HG02642 (cell line): ENCODE data around the gene COX6A2.

Experiments used
- ATAC-seq: cut with Tn5 transposase; IDR thresholded peaks from one replicate; pipeline ENCODE4 v1.9.1; 2021; ENCODE audit warnings: mild to moderate bottlenecking; ENCODE audit not compliant: unreplicated experiment, poor library complexity

The COX6A2 gene

DNA sequence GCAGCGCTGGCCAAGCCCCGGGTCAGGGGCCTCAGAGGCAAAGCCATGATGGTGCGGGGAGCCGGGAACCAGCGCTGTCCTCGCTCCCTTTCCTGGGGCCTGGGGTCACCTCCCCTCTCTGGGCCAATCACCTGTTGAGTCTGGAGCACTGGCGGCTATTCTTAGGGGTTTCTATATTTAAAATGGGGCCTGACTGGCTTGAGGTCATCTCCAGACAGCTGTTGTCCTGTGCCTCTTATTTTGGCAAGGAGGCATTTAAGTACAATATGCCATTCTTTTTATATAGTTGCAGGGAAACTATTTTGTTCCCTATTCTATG lies at the start of gene COX6A2:
TSS of gene COX6A2 (minus strand) at position 82 of the 319 bp plus-strand sequence. CDS start at position 47, 35 bp downstream.
- no peak for ATAC-seq

DNA sequence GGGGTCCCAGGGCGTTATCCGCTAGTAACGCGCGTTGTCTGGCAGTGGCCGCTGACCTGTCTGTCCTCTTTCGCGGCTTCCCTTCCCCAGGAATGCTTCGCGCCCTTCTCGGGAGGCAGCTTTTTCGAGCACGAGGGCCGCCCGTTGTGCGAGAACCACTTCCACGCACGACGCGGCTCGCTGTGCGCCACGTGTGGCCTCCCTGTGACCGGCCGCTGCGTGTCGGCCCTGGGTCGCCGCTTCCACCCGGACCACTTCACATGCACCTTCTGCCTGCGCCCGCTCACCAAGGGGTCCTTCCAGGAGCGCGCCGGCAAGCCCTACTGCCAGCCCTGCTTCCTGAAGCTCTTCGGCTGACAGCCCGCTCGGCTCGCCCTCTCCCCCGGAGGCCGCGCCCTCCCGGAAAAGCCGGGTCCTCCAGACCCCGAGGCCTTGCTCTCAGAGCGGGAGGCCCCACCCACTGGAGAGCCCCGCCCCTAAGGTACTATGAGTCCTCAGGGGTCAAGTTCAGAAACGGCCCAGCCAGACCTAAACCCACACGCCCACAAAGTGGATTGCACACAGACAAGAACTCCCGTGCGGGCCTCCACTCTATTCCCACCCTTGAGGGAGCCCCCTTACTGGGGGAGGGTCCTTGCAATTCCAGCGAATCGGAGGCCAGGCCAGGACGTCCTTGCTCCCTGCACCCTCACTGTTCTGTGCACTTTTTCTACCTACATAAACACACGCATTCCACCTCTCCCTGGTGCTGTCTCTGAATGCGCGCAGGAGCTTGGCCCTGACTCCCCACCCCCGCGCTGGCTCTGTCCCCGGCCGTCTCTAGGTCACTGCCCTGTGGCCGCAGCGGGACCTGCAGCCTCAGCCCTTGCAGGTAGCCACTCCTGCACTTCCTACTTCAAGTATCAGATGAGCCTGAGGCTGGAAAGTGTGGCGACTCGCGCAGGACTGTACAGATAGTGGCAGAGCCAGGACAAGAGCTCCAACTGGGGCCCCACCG lies 49.4 kb upstream of the COX6A2 start:
- ATAC-seq, result peak; percentile 26

DNA sequence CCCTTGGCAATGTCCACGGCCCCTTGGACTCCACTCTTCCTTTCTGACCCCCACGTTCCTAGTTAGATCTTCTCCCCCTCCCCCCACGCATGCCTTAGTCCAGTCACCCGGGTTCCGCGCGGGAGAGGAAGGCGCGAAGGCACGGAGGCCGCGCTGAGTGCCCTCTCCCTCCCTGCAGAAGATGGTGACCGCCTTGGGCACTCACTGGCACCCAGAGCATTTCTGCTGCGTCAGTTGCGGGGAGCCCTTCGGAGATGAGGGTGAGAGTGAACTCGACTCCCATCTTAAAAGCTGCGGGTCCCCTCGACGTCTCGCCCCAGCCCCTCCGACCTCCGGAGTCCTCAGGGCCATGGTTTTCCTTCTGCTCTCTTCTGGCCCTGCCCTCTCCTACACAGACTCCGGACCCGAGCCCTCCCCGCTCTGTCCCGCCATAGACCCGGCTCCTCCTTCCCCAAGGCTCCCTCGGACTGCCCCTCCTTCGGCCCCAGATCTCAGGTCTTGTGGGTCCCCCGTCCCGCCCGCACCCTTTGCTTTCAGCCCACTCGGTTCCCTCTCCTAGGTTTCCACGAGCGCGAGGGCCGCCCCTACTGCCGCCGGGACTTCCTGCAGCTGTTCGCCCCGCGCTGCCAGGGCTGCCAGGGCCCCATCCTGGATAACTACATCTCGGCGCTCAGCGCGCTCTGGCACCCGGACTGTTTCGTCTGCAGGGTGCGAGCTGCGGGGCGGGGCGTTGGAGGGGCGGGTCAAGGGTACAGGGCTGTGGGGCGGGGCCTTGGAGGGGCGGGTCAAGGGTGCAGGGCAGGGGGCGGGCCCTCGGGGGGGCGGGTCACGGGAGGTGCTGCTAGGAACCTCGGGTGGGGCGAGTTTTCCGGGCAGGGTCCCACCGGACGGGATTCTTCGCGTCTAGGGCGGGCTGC lies 48.4 kb upstream of the COX6A2 start:
- ATAC-seq, result peak; percentile 63

DNA sequence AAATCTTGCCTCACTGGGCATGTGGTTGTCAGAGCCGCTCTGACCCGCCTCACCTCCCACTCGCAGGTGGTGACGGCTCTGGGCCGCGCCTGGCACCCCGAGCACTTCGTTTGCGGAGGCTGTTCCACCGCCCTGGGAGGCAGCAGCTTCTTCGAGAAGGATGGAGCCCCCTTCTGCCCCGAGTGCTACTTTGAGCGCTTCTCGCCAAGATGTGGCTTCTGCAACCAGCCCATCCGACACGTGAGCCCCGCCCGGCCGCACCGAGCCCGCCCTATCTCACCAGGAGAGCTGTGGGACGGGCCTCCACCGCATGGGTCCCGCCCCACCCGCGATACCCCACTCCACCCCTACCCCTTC lies 47.8 kb upstream of the COX6A2 start:
- no peak for ATAC-seq

DNA sequence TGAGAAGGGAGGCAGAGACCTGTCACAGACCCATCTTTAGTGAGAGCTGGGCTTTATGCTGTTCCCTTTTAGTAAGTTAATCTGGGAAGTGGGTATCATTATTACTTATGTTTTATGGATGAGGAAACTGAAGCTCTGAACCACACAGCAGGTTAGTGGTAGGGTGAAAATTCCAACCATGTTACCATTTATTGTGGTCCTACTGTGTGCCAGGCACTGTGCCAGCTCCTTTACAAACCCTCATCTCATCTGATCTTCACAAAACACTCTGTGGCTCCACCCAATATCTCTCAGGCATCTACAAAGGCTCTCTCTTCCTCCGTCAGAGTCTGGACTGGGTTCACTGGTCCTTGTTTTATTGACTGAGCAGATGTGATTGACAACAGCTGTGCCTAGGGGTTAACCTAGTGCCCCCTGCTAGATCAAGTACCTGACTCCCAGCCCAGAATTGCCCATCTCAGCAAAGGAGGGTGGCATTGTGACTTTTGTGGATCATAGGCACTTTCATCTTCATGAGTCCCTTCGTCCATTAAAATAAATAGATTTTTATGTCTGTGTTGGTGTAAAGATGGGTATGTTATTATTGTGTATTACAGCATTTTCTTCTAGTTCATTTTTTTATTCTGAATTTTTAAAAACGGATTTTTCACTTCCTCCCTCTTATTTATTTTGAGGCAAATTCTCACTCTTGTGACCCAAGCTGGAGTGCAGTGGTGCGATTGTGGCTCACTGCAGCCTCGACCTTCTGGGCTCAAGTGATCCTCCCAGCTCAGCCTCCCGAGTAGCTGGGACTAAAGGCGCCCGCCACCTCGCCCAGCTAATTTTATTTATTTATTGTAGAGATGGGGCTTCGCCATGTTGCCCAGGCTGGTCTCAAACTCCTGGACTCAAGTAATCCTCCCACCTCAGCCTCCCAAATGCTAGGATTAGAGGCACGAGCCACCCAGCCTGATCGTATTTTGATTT lies 46.9 kb upstream of the COX6A2 start:
- ATAC-seq, result no peak

DNA sequence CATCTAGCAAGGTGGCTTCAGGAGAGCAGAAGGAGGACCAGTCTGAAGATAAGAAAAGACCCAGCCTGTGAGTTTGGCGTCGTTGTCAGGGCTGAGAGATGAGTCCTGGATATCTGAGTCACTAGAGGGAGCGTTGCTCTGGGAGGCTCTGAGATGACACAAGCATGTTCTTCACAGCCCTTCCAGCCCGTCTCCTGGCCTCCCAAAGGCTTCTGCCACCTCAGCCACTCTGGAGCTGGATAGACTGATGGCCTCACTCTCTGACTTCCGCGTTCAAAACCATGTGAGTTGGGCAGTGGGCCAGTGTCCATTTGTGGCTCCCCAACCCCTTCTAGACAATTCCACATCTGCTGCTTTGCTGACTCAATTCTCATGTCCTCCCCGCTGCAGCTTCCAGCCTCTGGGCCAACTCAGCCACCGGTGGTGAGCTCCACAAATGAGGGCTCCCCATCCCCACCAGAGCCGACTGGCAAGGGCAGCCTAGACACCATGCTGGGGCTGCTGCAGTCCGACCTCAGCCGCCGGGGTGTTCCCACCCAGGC lies 46.1 kb upstream of the COX6A2 start:
- no peak for ATAC-seq

DNA sequence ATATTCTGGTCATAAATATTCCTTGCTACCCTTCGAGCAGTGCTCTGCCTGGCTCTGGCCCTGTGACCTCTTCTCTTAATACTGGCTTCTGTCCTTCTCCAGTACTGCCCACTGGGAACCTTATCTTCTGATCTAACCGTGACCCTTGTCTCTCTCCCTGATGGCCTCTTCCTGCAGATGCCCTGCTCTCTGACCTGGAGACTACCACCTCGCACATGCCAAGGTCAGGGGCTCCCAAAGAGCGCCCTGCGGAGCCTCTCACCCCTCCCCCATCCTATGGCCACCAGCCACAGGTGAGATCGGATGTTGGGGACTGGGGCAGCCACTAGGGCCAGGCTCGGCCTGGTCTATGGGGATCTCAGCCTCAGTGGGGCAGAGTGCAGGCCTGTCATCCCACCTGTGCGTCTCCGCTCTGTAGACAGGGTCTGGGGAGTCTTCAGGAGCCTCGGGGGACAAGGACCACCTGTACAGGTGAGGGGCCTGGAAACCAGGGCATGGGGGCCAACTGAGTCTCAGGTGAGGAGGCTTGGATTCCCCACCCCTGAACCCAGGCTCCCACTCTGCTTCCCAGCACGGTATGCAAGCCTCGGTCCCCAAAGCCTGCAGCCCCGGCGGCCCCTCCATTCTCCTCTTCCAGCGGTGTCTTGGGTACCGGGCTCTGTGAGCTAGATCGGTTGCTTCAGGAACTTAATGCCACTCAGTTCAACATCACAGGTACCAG lies 45.3 kb upstream of the COX6A2 start:
- no peak for ATAC-seq

DNA sequence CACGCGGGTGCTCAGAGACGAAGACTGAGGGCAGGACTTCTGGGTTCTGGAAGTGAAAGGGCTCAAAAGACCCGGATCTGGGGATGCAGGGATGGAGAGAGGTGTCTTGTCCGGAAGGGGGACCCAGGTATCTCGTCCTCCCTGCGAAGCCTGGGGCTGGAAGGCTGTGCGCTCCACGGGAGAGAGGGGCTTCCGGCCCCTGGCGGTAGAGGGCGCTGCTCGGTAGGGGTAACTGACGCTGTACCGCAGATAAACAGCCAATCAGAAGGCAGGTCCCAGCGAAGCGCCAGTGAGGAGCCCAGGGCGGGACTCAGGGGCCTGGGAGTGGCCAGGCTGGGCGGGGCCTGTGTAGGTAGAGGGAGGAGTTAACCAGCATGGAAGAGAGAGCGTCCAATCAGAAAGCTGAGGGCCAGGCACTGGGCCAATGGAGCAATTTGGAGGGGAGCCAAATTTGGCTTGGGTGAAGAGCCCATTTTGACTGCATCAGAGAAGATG lies 44.6 kb upstream of the COX6A2 start:
- ATAC-seq, result no peak

DNA sequence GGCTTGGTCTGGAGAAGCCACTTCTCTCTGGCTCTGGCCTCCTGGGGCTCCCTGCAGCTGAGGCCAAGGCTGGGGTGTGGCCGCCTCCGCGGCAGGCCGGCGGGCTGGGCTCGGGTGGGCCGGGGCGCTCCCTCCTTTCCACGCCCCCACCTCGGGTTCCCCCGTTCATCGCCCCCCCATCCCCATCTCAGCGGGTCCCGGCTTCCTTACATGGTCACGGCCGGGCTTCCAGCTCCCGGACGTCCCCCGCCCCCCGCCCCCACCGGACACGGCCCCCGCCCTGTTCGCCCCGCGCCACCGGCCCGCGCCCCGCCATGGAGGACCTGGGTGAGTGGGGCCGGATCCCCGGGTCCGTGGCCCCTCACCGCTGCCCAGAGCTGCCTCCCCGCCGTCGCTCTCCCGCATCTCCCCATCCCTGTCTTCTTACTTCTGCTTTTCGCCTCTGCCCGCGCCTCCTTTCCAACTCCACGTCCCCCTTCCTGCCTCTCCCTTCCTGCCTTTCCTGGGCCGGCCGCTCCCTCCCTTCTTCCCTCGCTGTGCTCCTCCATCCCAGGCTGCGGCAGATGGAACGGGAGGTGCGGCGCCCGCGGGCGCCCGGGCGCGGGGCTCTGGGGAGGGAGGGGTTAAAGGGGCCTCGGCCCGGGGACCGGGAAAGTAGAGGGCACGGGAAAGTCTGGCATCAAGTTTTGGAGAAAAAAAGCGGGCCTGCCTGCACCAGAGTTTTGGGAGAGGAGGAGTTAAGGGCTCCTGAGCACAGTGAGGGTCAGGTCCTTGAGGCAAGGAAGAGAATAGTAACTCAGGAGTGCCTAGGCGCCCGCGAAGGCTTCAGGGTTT lies 43.9 kb upstream of the COX6A2 start, which contains the start of gene TGFB1I1:
TSS of gene TGFB1I1 (plus strand) at position 278 of the 834 bp plus-strand sequence. CDS start at position 315, 37 bp downstream.
- no peak for ATAC-seq

DNA sequence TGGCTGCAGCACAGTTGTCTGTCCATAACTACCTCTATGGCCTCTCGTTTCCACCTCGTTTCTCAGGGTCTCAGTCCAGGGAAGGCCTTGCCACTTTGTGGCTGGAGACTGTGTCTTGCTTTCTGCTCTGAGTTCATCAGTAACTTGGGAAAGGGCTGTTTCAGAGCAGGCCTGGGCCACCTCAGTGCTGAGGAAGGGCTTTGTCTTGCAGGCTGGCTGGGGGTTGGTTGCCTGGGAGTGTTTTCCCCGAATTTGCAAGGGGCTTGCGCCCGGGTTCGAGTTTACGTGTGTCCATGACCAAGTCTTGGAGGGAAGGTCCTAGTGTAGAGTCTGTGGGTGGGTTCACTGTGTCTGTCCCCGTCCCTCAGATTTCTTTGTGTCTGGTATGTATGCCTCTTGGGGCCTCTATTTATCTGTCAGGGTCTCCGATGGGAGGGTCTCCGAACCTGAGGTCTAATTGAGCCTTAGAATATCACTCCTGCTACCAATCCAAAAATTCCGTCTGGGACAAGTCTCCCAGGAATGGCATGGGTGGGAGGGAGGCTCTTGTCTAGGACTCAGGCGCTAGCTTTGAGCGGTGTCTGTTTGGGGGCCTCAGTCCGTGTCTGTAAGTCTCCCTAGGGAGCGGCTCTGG lies 43.2 kb upstream of the COX6A2 start:
- no peak for ATAC-seq

DNA sequence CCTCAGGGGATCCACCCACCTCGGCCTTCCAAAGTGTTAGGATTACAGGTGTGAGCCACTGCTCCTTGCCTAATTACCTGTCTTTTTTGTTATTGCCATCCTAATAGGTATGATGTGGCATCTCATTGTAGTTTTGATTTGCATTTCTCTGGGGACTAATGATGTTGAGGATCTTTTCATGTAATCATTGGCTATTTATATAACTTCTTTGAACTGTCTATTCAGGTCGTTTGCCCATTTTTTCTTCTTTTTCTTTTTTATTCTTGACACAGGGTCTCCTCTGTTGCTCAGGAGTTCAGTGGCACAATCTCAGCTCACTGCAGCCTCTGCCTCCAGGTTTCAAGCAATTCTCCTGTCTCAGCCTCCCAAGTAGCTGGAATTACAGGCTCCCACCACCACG lies 42.5 kb upstream of the COX6A2 start:
- ATAC-seq, result no peak

DNA sequence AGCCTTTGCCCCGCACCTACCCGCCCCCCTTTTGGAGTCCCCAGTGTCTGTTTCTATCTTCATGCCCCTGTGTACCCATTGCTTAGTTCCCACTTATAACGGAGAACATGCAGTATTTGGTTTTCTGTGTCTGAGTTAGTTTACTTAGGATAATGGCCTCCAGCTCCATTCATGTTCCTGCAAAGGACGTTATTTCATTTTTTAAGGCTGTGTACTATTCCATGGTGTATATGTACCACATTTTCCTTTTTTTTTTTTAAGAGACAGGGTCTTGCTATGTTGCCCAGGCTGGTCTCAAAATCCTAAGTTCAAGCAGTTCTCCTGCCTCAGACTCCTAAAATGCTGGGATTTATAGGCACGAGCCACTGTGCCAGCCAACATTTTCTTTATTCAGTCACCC lies 39.7 kb upstream of the COX6A2 start:
- no peak for ATAC-seq

DNA sequence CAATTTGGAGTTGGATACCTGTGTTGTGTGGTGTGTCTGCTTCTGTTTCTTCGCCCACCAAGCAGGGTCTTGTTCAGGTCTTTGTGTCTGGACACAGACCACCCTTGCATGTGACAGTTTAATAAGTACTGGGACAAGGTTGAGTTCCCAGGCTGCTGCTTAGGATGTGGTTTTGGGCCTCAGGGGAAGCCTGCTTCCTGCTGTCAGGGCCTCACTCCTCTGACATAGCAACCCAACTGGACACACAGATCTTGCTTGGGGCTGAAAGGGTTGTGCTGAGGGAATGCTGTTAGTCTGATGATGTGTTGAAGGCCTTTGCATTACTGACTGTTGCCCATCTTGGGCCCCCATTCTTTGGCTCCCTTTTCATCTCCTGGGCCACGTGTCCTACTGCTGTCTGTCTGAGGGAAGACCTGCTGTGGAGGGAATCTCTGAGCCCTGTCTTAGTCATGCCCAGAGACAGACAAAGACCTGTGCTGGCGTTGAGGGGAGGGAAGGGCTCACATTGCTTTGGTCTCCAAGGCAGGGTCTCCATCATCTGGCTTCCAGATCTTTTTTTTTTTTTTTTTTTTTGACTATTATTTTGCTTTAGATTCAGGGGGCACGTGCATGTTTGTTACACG lies 39.1 kb upstream of the COX6A2 start:
- no peak for ATAC-seq

DNA sequence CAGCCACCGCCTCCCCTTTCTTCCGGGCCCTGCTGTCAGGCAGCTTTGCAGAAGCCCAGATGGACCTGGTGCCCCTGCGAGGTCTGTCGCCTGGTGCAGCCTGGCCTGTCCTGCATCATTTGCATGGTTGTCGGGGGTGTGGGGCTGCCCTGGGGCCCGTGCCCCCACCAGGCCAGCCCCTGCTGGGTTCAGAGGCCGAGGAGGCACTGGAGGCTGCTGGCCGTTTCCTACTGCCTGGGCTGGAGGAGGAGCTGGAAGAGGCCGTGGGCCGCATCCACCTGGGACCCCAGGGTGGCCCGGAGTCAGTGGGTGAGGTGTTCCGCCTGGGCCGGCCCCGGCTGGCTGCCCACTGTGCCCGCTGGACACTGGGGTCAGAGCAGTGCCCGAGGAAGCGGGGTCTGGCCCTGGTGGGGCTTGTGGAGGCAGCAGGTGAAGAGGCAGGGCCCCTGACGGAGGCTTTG lies 38.3 kb upstream of the COX6A2 start:
- no peak for ATAC-seq

DNA sequence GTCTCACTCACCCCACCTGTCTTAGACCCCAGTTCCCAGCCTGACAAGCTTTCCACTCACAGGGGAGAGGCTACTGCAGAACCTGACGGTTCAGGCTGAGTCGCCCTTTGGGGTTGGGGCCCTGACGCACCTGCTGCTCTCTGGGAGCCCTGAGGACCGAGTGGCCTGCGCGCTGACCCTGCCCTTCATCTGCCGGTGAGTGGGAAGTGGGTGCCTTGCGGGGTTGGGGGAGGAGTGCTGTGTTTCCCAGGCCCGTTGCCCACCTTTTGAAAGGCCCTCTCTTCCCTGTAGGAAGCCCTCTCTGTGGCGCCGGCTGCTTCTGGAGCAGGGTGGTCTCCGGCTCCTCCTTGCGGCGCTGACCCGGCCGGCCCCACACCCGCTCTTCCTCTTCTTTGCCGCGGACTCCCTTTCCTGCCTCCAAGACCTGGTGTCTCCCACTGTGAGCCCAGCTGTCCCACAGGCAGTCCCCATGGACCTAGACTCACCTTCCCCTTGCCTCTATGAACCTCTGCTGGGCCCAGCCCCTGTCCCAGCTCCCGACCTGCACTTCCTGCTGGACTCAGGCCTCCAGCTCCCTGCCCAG lies 37.7 kb upstream of the COX6A2 start:
- no peak for ATAC-seq

DNA sequence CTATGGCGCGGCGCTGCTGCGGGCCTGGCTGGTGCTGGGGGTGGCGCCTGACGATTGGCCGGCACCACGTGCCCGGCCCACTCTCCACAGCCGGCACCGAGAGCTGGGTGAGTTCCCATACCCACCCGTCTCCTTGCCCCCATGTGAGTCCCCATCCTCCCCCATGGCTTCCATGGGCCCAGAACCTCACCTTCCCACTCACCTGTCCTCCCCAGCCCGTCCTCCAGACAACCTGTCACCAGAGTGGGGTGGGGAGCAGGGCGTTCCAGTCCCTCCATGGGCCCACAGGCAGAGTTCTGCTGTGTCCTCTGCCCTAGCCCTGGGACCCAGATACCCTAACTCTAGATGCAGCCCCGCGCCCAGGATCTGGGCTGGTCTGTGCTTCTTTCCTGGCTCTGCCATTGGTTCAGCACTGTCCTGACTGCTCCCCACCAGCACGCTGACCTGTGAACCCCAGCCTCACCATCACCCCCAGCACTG lies 36.7 kb upstream of the COX6A2 start:
- no peak for ATAC-seq
